NCI-H2227 treated with DMSO at 0.1 percent for 48 hours (cell line): ENCODE data around the gene CALU.

Experiments used
- DNase-seq: peaks from one replicate; lab custom pipeline; 2025; lab: John Stamatoyannopoulos, UW

The CALU gene

GRCh38 chr7:128739048-128739962 is at the start of gene CALU:
Gene CALU (plus strand): TSS chr7:128739359. CDS start chr7:128748584, 9,225 bp downstream.
- peak; percentile 96 for DNase-seq

- no peak for DNase-seq
These were observed 47.9 kb upstream of the CALU start for GRCh38 chr7:128691227-128691626.

DNA sequence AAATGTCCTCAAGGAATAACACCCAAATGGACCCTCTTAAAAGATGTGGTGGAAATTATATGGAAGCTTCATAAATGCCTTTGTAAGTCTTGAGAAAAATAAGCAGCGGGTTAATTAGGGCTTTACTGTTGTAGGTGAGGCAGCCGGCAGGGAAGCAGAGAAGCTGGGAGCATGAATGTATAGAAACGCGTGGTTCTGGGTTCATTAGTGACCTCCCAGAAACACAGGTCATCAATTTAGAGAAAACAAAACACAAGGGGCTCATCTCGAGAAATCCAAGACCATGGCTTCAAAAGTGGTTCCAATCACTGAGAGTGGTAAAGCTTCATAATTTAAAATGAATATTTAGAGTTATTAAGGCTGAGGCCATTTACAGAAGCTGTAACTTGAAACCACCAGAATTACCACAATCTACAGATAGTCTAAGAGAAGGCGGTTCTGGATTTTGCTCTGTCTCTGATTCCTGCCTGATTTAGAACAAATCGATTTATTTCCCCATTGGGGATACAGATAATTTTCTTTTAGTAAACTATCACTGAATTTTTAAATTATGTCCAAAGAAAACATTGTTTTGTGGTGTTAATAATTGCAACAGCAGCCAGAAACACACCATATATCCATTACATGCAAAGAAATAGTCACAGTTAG is 46.4 kb upstream of the CALU start:
- DNase-seq, result peak; percentile 44

- no peak for DNase-seq
These were observed 45.7 kb upstream of the CALU start for GRCh38 chr7:128693373-128694015.

GRCh38 chr7:128694738-128695137 is 44.4 kb upstream of the CALU start:
- DNase-seq, result no peak

DNA sequence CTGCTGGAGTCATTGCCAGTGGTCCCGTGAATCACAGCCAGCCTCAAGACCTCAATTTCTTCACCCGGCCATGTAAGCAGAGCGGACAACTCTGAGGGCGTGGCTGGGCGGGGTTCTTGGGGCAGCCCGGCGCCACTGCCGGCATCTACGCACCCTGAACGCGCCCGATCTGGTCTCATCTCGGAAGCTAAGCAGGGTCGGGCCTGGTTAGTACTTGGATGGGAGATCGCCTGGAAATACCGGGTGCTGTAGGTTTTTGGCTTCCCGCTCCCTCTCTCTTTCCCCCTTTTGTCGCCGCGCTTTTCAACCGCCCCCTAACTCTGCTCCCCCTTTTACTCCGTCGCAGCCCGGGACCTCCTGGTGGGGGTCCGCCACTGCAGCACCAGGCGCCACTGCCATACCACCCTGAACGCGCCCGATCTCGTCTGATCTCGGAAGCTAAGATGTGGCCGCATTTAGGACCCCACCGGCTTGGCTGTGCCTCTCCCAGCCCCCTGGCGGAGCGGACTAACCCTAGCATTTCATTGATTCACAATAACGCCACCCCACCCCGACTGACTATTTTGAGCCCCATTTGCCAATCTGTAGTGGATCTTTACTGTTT is 41.8 kb upstream of the CALU start:
- DNase-seq, result peak; percentile 81

GRCh38 chr7:128699196-128699712 is 39.9 kb upstream of the CALU start:
- no peak for DNase-seq

DNA sequence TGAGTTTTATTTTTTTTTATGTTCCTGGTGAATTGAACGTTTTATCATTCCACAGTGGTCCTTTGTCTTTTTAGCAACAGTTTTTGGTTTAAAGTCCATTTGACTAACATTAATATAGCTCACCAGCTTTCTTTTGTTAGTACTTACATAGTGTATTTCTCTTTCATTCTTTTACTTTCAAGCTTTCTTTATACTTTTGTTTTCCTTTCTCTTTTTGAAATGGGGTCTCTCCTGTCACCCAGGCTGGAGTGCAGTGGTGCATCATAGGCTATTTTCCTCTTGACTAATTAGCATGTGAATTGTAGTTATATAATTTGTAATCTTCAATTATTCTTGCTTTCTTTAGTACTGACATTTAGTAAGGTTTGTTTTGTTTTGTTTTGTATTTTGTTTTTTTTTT is 39.3 kb upstream of the CALU start:
- DNase-seq, result no peak

DNA sequence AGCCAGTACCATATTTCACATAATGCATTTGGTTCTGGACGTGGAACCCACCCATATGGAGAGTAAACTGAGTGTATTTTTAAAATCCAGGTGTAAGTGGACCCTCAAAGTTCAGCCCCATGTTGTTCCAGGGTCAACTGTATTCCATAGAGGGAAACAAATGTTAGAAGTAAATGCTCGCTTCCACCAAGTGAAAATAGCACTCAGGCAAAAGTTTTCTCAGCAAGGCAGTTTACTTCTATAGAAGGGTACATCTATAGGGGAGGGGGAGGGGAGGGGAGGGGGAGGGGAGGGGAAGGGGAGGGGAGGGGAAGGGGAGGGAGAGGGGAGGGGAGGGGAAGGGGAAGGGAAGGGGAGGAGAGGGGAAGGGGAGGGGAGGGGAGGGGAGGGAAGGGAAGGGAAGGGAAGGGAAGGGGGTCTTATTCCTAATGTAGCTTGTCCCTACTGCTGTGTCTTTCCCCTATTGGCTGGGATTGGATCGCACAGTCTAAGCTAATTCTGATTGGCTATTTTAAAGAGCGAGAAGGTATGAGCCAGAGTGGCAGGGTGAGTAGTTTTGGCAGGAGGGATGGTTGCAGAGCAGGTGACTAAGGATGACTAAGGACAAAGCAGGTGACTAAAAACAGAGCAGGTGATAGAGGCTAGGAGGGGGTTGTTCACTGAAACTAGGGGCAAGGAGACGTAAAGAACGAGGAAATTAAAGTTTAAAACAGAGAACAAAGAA is 37.9 kb upstream of the CALU start:
- no peak for DNase-seq

GRCh38 chr7:128703609-128704241 is 35.4 kb upstream of the CALU start:
- no peak for DNase-seq

- no peak for DNase-seq
These were observed 33.2 kb upstream of the CALU start for GRCh38 chr7:128705891-128706333.

DNA sequence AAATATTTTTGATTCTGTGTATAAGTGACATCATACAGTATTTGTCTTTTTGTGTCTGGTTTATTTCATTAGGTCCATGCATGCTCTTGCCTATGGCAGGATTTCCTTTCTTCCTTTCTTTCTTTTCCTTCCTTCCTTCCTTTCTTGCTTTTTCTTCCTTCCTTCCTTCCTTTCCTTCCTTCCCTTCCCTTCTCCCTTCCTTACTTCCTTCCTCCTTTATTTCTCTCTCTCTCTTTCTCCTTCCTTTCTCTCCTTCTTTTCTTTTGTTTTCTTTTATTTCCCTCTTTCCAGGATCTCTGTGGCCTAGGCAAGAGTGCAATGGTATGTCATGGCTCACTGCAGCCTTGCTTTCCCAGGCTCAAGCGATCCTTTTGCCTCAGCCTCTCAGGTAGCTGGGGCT is 31.4 kb upstream of the CALU start:
- DNase-seq, result no peak

DNA sequence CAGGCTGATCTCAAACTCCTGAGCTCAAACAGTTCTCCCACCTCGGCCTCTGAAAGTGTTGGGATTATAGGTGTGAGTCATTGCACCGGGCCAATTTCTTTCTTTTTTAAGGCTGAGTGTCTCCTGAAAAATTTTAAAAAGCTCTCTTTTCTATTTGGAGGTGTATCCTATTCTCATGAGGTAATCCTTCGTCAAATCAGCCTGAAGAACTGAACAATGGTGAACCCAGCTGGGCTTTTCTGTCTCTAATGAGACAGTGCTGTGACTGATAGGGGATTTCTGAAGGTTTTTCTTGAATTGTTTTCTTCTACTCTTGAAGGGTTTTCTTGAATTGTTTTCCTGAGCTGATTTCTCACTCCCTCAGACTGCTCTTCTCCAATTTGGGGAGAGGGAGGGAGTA is 30.9 kb upstream of the CALU start:
- DNase-seq, result no peak

- DNase-seq, result no peak
These were observed 30.3 kb upstream of the CALU start for GRCh38 chr7:128708824-128709223.

DNA sequence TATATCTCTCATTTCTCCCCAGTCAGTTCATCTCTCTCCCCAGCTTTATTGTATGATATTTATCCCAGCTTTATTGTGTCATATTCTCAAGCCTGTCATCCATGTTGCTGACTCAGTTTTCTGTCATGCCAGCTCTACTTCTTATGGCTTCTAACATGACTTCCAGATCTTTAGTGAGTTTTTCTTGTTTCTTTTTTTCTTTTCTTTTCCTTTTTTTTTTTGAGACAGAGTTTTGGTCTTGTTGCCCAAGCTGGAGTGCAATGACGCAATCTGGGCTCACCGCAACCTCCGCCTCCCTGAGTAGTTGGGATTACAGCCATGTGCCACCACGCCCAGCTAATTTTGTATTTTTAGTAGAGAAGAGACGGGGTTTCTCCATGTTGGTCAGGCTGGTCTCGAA is 28.7 kb upstream of the CALU start:
- no peak for DNase-seq

DNA sequence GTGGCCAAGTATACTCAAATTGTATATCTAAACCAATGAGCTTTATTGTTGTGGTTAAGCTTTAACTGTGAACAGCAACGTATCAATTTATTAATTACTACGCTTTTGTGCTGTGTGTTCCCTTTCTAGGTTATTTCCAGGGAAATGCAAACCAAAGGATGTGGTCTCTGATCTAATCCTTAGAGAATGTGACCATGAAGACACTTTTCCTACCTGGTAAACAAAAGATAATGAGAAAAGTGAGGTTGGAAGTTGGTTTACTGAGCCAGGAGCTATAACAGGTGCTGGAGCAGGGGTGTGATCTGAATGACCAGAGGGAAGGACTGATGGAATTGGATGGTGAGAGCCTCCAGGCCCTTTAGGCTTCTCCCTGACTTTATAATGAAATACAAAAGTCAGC is 25.4 kb upstream of the CALU start:
- DNase-seq, result no peak

DNA sequence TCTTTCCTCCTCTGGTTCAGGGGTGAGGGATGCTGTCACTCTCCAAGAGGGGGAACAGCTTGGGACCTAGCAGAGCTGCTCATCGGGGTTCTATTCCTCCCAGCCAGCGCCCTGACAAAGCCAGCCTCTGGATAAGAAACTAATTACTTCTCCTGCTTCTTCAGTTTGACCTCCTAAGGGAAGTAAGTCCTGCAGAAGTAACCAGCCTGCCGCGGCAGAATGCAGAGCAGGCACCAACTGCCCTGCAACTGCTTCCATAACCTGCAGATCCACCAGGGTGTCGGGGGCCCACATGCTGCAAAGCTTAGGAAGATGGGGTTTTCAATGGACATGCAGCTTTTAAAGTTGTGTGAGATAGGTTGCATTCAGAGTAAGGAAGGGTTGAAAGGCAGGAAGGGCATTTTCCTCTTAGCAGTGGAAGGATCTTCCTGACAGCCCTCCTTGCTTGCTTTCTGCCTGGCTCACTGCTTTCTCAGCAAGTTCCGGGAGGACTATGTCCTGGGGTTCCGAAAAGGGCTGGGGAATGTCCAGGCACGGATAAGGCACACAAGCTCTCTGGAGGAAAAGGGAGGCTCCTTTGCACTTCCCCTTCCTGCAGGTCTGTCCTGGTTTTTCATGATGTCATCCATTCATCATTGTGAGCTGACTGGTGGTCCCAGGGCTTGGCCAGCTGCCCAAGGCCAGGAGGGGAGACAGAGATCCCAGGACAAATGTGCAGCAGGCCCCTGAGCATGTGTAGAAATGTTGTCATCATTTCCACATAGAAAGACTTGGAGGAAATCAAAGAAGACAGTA is 24.3 kb upstream of the CALU start:
- DNase-seq, result no peak

DNA sequence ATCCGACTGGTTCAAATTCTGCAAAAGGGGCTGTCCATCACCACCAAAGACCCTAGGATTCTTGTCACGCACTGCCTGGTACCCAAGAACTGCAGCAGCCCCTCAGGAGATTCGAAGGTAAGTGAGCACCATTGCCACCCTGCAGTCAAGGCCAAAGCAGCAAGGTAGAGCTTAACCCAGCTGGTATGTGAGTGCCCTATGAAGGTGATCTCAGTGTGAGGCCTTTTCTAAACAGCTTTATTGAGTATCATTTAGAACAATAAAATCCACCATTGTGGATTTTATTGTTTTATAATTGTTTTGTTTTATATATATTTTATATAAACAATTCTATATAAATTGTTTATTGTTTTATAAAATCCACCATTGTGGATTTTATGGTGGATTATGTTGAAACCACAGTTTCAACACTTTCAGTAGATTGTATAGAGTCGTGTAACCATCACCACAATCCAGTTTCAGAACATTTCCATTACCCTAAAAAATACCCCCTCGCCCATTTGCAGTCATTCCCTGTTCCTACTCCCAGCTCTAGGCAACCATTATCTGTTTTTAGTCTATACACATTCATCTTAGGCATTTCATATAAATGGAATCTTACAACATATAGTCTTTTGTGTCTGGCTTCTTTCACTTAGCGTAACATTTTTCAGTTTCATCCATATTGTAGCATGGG is 20.1 kb upstream of the CALU start:
- DNase-seq, result no peak

GRCh38 chr7:128721376-128721775 is 17.8 kb upstream of the CALU start:
- DNase-seq, result no peak

DNA sequence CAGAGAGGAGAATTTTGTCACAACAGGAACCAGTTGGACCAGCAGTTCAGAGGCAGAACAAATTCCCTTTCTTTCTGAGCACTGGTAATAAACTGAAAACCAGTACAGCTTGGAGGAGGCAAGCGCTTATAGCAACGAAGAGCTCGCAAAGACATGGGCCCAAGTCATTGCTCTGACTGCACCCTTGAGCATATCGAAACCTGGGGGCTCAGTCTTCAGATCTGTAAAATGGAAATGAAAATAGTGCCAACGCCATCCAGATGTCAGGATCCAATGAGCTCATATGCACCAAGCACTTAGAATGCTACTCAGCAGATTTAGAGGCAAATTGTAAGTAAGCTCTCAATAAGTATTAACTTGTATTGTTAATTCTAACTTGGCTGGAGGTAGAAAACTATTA is 14.4 kb upstream of the CALU start:
- no peak for DNase-seq
